H1 (cell line): ENCODE measurements around the gene FCGR3B. TPM values are rescaled to one million over a fixed set of nuclear protein-coding genes. Genes with fewer than 3 reads are reported as not detected.
"Not testable (repeated sequence)": the region's sequence is repeated elsewhere in the genome, so short reads cannot be mapped to it uniquely, and the experiment has no call there.

Experiments used
- CTCF ChIA-PET: fragments of 300-600 bp; sonication (Branson Sonifier 250); formaldehyde crosslinking; loops from one replicate; lab custom pipeline; 2021; ENCODE audit not compliant: partially characterized antibody; lab: Charles Lee
- POLR2A ChIA-PET: fragments of 300-600 bp; sonication (Branson Sonifier 250); formaldehyde crosslinking; loops from one replicate; lab custom pipeline; 2021; ENCODE audit warnings: inconsistent platforms; ENCODE audit not compliant: partially characterized antibody; lab: Charles Lee
- DNase-seq, 2 experiments: peaks; one replicate each; pipeline versions ENCODE4 v3.0.0 to v3.0.0-alpha.2; 2010 to 2022; ENCODE audit warnings: low spot score in 2 of 2, low read depth in 1 of 2, mixed read lengths in 1 of 2
- FAIRE-seq: peaks from 2 replicates; lab custom pipeline; 2011; peaks lifted over from hg19 to GRCh38; lab: Jason Lieb, UNC
- H2AFZ ChIP-seq: 2 replicates; pipeline ENCODE4 v1.8.1; 2012; ENCODE audit warnings: low read length, inconsistent platforms
- H2AK5ac ChIP-seq: 2 replicates; pipeline ENCODE4 v1.6.1; 2013; ENCODE audit warnings: low read depth, low read length
- H2BK120ac ChIP-seq: replicated peaks from 2 replicates; pipeline ENCODE3; 2013; ENCODE audit warnings: low read depth, low read length, inconsistent platforms
- H2BK12ac ChIP-seq: 2 replicates; pipeline ENCODE4 v1.6.1; 2013; ENCODE audit warnings: low read depth, low read length
- H2BK15ac ChIP-seq: 2 replicates; pipeline ENCODE4 v1.6.1; 2013; ENCODE audit warnings: low read length
- H2BK20ac ChIP-seq: 2 replicates; pipeline ENCODE4 v1.6.1; 2013; ENCODE audit warnings: low read length
- H2BK5ac ChIP-seq: 2 replicates; pipeline ENCODE4 v1.6.1; 2013; ENCODE audit warnings: low read depth, low read length
- H3K14ac ChIP-seq: 2 replicates; pipeline ENCODE4 v1.6.1; 2013; ENCODE audit warnings: inconsistent platforms; ENCODE audit not compliant: insufficient read length
- H3K18ac ChIP-seq: 2 replicates; pipeline ENCODE4 v1.6.1; 2013; ENCODE audit warnings: low read length; ENCODE audit errors: extremely low read depth
- H3K23ac ChIP-seq: 2 replicates; pipeline ENCODE4 v1.6.1; 2013; ENCODE audit warnings: inconsistent platforms; ENCODE audit not compliant: insufficient read length
- H3K23me2 ChIP-seq: 2 replicates; pipeline ENCODE4 v1.6.1; 2013; ENCODE audit warnings: low read depth, low read length
- H3K27ac ChIP-seq: 2 replicates; pipeline ENCODE4 v1.6.1; 2011; ENCODE audit warnings: low read depth, low read length, inconsistent platforms
- H3K27me3 ChIP-seq, 4 experiments: replicated peaks in 1 of 4; 1 replicate in 1 of 4; 2 replicates in 3 of 4; pipeline versions ENCODE4 v1.6.1 to v1.8.1; 2011 to 2013; ENCODE audit warnings: low read length in 3 of 4, mild to moderate bottlenecking in 3 of 4, inconsistent platforms in 2 of 4, mixed read lengths in 2 of 4, moderate library complexity in 1 of 4; ENCODE audit not compliant: control insufficient read depth in 3 of 4, insufficient read depth in 3 of 4; ENCODE audit errors: extremely low read depth in 1 of 4
- H3K36me3 ChIP-seq, 4 experiments: 2 replicates each; pipeline versions ENCODE4 v1.6.1 to v1.8.1; 2011 to 2013; ENCODE audit warnings: mild to moderate bottlenecking in 4 of 4, low read length in 3 of 4, moderate library complexity in 2 of 4, control low read depth in 1 of 4, inconsistent platforms in 1 of 4; ENCODE audit not compliant: insufficient read depth in 4 of 4, control insufficient read depth in 2 of 4
- H3K4ac ChIP-seq: replicated peaks from 2 replicates; pipeline ENCODE3; 2013; ENCODE audit warnings: low read length, low read depth, mixed read lengths, inconsistent platforms; ENCODE audit not compliant: insufficient read length
- H3K4me1 ChIP-seq, 4 experiments: replicated peaks in 1 of 4; 1 replicate in 1 of 4; 2 replicates in 3 of 4; pipeline versions ENCODE4 v1.6.1 to v1.8.1; 2011 to 2013; ENCODE audit warnings: low read length in 3 of 4, inconsistent platforms in 2 of 4, mixed read lengths in 1 of 4; ENCODE audit not compliant: insufficient read depth in 4 of 4, control insufficient read depth in 3 of 4
- H3K4me2 ChIP-seq, 2 experiments: 2 replicates each; pipeline versions ENCODE4 v1.6.1 to v1.8.1; 2011 to 2013; ENCODE audit warnings: low read depth in 2 of 2, low read length in 2 of 2, control low read depth in 1 of 2, inconsistent platforms in 1 of 2, mild to moderate bottlenecking in 1 of 2; ENCODE audit not compliant: insufficient read depth in 1 of 2
- H3K4me3 ChIP-seq, 4 experiments: fragments of 200-600, 300-600 bp in 1 of 4; sonication (generic), shearing (Covaris generic), sonication (Bioruptor Twin) in 1 of 4; 2 replicates each; pipeline versions ENCODE4 v1.5.1 to v1.8.1; 2011 to 2016; ENCODE audit warnings: low read length in 4 of 4, low read depth in 3 of 4, control low read depth in 2 of 4, inconsistent platforms in 2 of 4, mild to moderate bottlenecking in 2 of 4, mixed read lengths in 1 of 4, moderate library complexity in 1 of 4; ENCODE audit not compliant: insufficient read depth in 2 of 4; ENCODE audit errors: extremely low read depth in 1 of 4
- H3K56ac ChIP-seq: replicated peaks from 2 replicates; pipeline ENCODE3; 2013; ENCODE audit warnings: low read depth, mild to moderate bottlenecking, mixed read lengths, low read length, inconsistent platforms; ENCODE audit not compliant: insufficient read length
- H3K79me1 ChIP-seq: 2 replicates; pipeline ENCODE4 v1.6.1; 2013; ENCODE audit warnings: low read depth, low read length, control low read depth
- H3K79me2 ChIP-seq, 2 experiments: 2 replicates each; pipeline versions ENCODE4 v1.6.1 to v1.8.1; 2012 to 2013; ENCODE audit warnings: low read length in 2 of 2, mild to moderate bottlenecking in 2 of 2, inconsistent platforms in 1 of 2; ENCODE audit not compliant: insufficient read depth in 2 of 2, control insufficient read depth in 1 of 2
- H3K9ac ChIP-seq, 4 experiments: replicated peaks in 1 of 4; 1 replicate in 1 of 4; 2 replicates in 3 of 4; pipeline versions ENCODE4 v1.6.1 to v1.8.1; 2011 to 2013; ENCODE audit warnings: low read depth in 3 of 4, low read length in 3 of 4, control low read depth in 2 of 4, mild to moderate bottlenecking in 2 of 4, moderate library complexity in 2 of 4, inconsistent platforms in 1 of 4; ENCODE audit errors: extremely low read depth in 1 of 4
- H3K9me3 ChIP-seq, 2 experiments: 2 replicates each; pipeline versions ENCODE4 v1.6.1 to v1.8.1; 2012 to 2013; ENCODE audit warnings: mild to moderate bottlenecking in 2 of 2, moderate library complexity in 2 of 2, control low read depth in 1 of 2, inconsistent platforms in 1 of 2, low read depth in 1 of 2, low read length in 1 of 2, mixed read lengths in 1 of 2; ENCODE audit not compliant: insufficient read depth in 2 of 2
- H4K20me1 ChIP-seq, 2 experiments: replicated peaks in 1 of 2; 2 replicates each; pipeline versions ENCODE3 to v1.8.1; 2011 to 2013; ENCODE audit warnings: inconsistent platforms in 2 of 2, low read length in 2 of 2, mild to moderate bottlenecking in 1 of 2; ENCODE audit not compliant: insufficient read depth in 2 of 2, control insufficient read depth in 1 of 2
- H4K5ac ChIP-seq: 2 replicates; pipeline ENCODE4 v1.6.1; 2013; ENCODE audit warnings: low read length, low read depth, mixed read lengths, inconsistent platforms; ENCODE audit not compliant: insufficient read length
- H4K8ac ChIP-seq: 2 replicates; pipeline ENCODE4 v1.8.0; 2013; ENCODE audit warnings: mild to moderate bottlenecking, moderate library complexity, low read length, inconsistent platforms; ENCODE audit not compliant: insufficient read depth; ENCODE audit errors: extremely low read depth
- H4K91ac ChIP-seq: replicated peaks from 2 replicates; pipeline ENCODE3; 2013; ENCODE audit warnings: low read length, mixed read lengths, inconsistent platforms; ENCODE audit not compliant: insufficient read length
- ASH2L ChIP-seq: fragments of 200-600, 300-600 bp; sonication (generic); IDR thresholded peaks from one replicate; pipeline ENCODE4 v1.7.1; 2017; ENCODE audit warnings: low read length
- KDM1A ChIP-seq: fragments of 200-600, 300-600 bp; sonication (generic); IDR thresholded peaks from 2 replicates; pipeline ENCODE4 v1.7.1; 2016; ENCODE audit warnings: mild to moderate bottlenecking, low read length, borderline replicate concordance
- RBBP5 ChIP-seq: IDR thresholded peaks from 2 replicates; pipeline ENCODE4 v1.7.1; 2012; ENCODE audit warnings: low read depth, mild to moderate bottlenecking, inconsistent platforms, low read length, moderate library complexity, borderline replicate concordance
- TAF1 ChIP-seq: IDR thresholded peaks from 2 replicates; pipeline ENCODE4 v1.6.1; 2011; ENCODE audit warnings: mild to moderate bottlenecking, low read depth, low read length
- YY1 ChIP-seq: IDR thresholded peaks from 2 replicates; pipeline ENCODE4 v1.6.1; 2011; ENCODE audit warnings: low read depth, mild to moderate bottlenecking, low read length
- WGBS, 2 experiments: shearing (Covaris generic) in 1 of 2; methylation state at CpG; one replicate each; pipeline versions ENCODE4 v1.1.6 to v1.1.7; 2013 to 2015; ENCODE audit warnings: low lambda C conversion rate in 2 of 2, mixed read lengths in 2 of 2, inconsistent platforms in 1 of 2, low coverage in 1 of 2, missing lambda C conversion rate in 1 of 2; ENCODE audit not compliant: insufficient replicate concordance in 2 of 2, insufficient coverage in 1 of 2, insufficient read length in 1 of 2; ENCODE audit errors: extremely low coverage in 1 of 2, missing lambda C conversion rate in 1 of 2; 5-methylcytosine and 5-hydroxymethylcytosine counted together
- polyA plus RNA-seq, 7 experiments: library from polyadenylated mRNA; depleted of rRNA in 3 of 7; stranded (reverse) in 5 of 7; unstranded in 2 of 7; fragments of >200 nt in 5 of 7; fragments of 200-250 nt in 2 of 7; gene quantifications; 1 replicate in 5 of 7; 2 replicates in 1 of 7; 4 replicates in 1 of 7; pipeline versions ENCODE4 v1.2.1 to v1.2.3, GENCODE V29; 2011 to 2013; ENCODE audit warnings: missing spikeins in 2 of 7, mixed read lengths in 2 of 7
- total RNA-seq: library from RNA; stranded (reverse); fragmentation: NEBNext Ultra II Directional; extraction: Animal tissue kit (Norgen Biotek cat#: 25700); gene quantifications from 2 replicates; pipeline ENCODE4 v1.2.1, GENCODE V29; 2021

Gene FCGR3B
- total and polyA plus RNA-seq, 2 of the 8 experiments (the other 6 are each of a cell fraction or from before 2014, with no cell fraction given): not detected

DNA sequence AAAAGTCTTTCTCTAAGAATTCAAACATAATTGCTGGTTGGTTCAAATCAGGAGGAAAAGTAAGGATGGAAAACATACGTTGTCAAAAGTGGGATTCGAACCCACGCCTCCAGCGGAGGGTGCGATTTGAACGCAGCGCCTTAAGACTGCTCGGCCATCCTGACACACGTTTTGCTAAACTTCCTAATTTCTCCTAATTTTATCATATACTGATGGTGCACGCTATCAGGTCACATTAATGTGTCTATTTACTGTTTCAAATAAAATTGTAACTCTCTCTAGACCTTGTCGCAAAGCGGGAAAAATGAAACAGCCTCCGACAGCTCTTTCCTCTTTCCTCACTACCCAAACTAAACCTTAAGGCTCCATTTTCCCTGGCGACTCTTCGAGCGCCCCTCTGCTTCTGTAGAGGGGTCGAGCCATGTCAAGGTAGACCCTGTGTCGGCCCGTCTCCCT, 19.1 kb downstream of the FCGR3B start:
- Histone ChIP-seq H3K9ac (peak overlapping the region in 1 of 4 experiments; percentile 27; a peak in 2 of 7 replicates), H3K4me2 (peak overlapping the region; percentile 67 to 97)
- not testable (repeated sequence) for H4K91ac ChIP-seq, H3K18ac ChIP-seq, DNase-seq, H3K14ac ChIP-seq
- TF ChIP-seq ASH2L (peak; percentile 14), RBBP5 (0 out of 2 replicates have a peak, but pooled peaks have one; percentile 7), KDM1A (peak; percentile 84; the same call in 1 of the 2 replicates), TAF1 (peak; percentile 73; the same call in 1 of the 2 replicates), YY1 (0 out of 2 replicates have a peak, but pooled peaks have one; percentile 3)
- TF ChIP-seq, all 59 proteins: peak for 5; not testable (repeated sequence) for 54
- not testable (repeated sequence) for H3K4me1 ChIP-seq, H3K56ac ChIP-seq, H4K20me1 ChIP-seq, H3K9me3 ChIP-seq, H2BK5ac ChIP-seq, H3K79me1 ChIP-seq, H3K4ac ChIP-seq, H3K27me3 ChIP-seq, H3K23ac ChIP-seq, H3K36me3 ChIP-seq, H3K79me2 ChIP-seq, H3K27ac ChIP-seq, H3K23me2 ChIP-seq, H2AK5ac ChIP-seq, H2BK15ac ChIP-seq, H4K8ac ChIP-seq, H2BK20ac ChIP-seq, H2BK12ac ChIP-seq, H4K5ac ChIP-seq, H2BK120ac ChIP-seq
- 2% methylated on average over 16 of the region's 19 CpGs; no CpG with 5 or more reads in 1 of the 2 experiments for WGBS, 2 experiments
- ChIA-PET CTCF (interaction anchor here (0.6 to 1.9 kb wide), 3 partner anchors 36 to 128 kb away, joined by 3 to 6 read pairs (median 3); no protein-coding TSS in a partner anchor), POLR2A (interaction anchor here (0.6 to 1.4 kb wide), 5 partner anchors 9 to 185 kb away, joined by 3 to 7 read pairs (median 6); no protein-coding TSS in a partner anchor)
- peak overlapping the region; percentile 90 for H2AFZ ChIP-seq
- FAIRE-seq: peak; percentile 60
- peak overlapping the region; percentile 66 to 76 (median 72) for H3K4me3 ChIP-seq
